Activated CD8-positive, alpha-beta memory T cell treated with anti-CD3 and anti-CD28 coated beads, Interleukin-2, amount 10 ng/mL, durations not matched to agents 7 days and 5 days (primary cell): ENCODE measurements around the gene CRMP1. TPM values are rescaled to one million over a fixed set of nuclear protein-coding genes. Genes with fewer than 3 reads are reported as not detected.

Experiments
- ATAC-seq: fragments of 150-1000 bp; cut with Tn5 transposase; one replicate; pipeline ENCODE4 v1.10.0; 2021; ENCODE audit warnings: moderate library complexity
- CTCF ChIA-PET: fragments of 350-600 bp; sonication (Branson Sonifier 250); formaldehyde crosslinking; loops from one replicate; lab custom pipeline; 2021; ENCODE audit warnings: antibody characterized with exemption; lab: Charles Lee
- DNase-seq: peaks from one replicate; pipeline ENCODE4 v3.0.0-alpha.2; 2020
- H3K27ac Mint-ChIP-seq: one replicate; pipeline ENCODE4 v1.8.0; 2021; ENCODE audit warnings: mild to moderate bottlenecking, mixed read lengths
- H3K27me3 Mint-ChIP-seq: one replicate; pipeline ENCODE4 v1.8.0; 2021; ENCODE audit warnings: mixed read lengths
- H3K36me3 Mint-ChIP-seq: one replicate; pipeline ENCODE4 v1.8.0; 2021; ENCODE audit warnings: mild to moderate bottlenecking, mixed read lengths
- H3K4me1 Mint-ChIP-seq: one replicate; pipeline ENCODE4 v1.8.0; 2021; ENCODE audit warnings: mixed read lengths
- H3K4me3 Mint-ChIP-seq: one replicate; pipeline ENCODE4 v1.8.0; 2021; ENCODE audit warnings: mild to moderate bottlenecking, moderate library complexity, mixed read lengths
- H3K9me3 Mint-ChIP-seq: one replicate; pipeline ENCODE4 v1.8.0; 2022; ENCODE audit warnings: low read depth, mixed read lengths
- total RNA-seq, 2 experiments: library from RNA; stranded (reverse); gene quantifications; one replicate each; pipeline ENCODE4 v1.2.3, GENCODE V29; 2021

CRMP1 gene
- total RNA-seq, 2 experiments from 2014 or later: 0.16 to 0.20 TPM

DNA sequence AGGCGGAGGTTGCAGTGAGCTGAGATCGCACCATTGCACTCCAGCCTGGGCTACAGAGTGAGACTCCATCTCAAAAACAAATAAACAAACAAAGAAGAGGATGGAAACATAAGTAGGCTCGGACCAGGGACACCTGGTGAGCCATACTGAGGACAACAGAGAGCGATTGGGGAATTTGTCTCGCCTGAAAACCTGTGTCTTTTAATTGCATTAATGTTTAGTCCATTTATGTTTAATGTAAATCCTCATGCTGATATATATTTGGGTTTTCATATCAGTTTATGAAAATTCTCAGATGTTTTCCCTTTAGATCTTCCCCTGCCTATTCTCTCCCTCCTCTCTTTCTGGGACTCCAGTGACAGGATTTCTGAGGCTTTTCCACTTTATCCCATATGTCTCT, 97.3 kb downstream of the CRMP1 start:
- DNase-seq (no peak), ATAC-seq (no peak)
- CTCF ChIA-PET: interaction anchor here (1.5 kb wide), 1 partner anchor 17 kb away, joined by 4 read pairs; no protein-coding TSS in a partner anchor
- Mint-ChIP-seq H3K27me3 (no peaks in the 10 kb centered on the region), H3K9me3 (no peaks in the 10 kb centered on the region), H3K4me3 (no peak overlapping the region), H3K27ac (no peak overlapping the region), H3K36me3 (no peaks in the 10 kb centered on the region), H3K4me1 (no peaks in the 10 kb centered on the region)

DNA sequence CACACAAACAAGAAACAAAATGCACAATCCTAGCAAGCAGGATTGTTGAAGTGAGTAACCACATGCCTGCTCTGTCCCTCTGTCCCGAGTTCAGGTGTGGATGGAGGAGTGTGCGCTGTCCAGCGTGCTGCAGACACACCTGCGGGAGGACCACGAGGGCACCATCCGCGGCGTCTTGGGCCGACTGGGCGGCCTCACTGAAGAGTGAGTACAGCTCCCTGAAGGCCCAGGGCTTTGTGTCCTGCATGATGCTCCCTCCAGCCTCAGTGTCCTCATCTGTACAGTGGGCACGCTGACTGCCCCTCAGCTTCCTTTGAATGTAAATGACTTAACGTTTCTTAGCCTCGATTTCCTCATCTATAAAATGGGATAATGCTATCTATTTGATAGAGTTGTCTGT, 99.4 kb downstream of the CRMP1 start:
- Mint-ChIP-seq H3K9me3 (no peaks in the 10 kb centered on the region), H3K27ac (no peak overlapping the region), H3K27me3 (no peaks in the 10 kb centered on the region), H3K4me1 (no peaks in the 10 kb centered on the region), H3K36me3 (no peaks in the 10 kb centered on the region), H3K4me3 (no peak overlapping the region)
- DNase-seq (no peak), ATAC-seq (no peak)
- CTCF ChIA-PET: no interaction called here

- Mint-ChIP-seq H3K27ac (no peak overlapping the region), H3K9me3 (no peaks in the 10 kb centered on the region), H3K4me1 (no peaks in the 10 kb centered on the region), H3K4me3 (no peak overlapping the region), H3K27me3 (no peaks in the 10 kb centered on the region), H3K36me3 (no peaks in the 10 kb centered on the region)
- CTCF ChIA-PET: no interaction called here
- DNase-seq (no peak), ATAC-seq (no peak)
These were observed 101.2 kb downstream of the CRMP1 start for GRCh38 chr4:5791654-5792053.

- no peaks in the 10 kb centered on the region for H3K27me3 Mint-ChIP-seq
- H3K27ac Mint-ChIP-seq: no peak overlapping the region
- H3K4me3 Mint-ChIP-seq: no peak overlapping the region
- H3K4me1 Mint-ChIP-seq: no peaks in the 10 kb centered on the region
- no peaks in the 10 kb centered on the region for H3K9me3 Mint-ChIP-seq
- ATAC-seq (no peak), DNase-seq (no peak)
- CTCF ChIA-PET: no interaction called here
- H3K36me3 Mint-ChIP-seq: no peaks in the 10 kb centered on the region
These were observed 102.4 kb downstream of the CRMP1 start for GRCh38 chr4:5790546-5790857.

DNA sequence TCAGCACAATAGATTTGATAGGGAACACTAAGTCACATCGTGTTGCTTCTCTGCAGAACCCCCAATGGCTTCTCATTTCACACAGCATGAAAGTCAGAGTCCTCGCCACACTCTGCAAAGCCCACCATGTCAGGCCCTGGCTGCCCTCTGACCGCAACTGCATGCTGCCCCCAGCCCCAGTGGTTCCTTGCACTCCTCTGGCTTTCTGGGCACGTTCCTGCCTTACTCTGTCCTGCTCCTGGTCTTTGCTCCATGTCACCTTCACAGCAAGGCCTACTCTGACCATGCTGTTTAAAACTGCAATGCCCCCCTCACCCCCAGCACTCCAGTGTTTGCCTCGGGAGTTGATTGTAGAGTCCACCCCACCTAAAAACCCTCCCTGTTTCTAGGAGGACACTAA, 103.7 kb downstream of the CRMP1 start:
- H3K36me3 Mint-ChIP-seq: no peaks in the 10 kb centered on the region
- no peak overlapping the region for H3K4me3 Mint-ChIP-seq
- CTCF ChIA-PET: no interaction called here
- no peaks in the 10 kb centered on the region for H3K27me3 Mint-ChIP-seq
- no peaks in the 10 kb centered on the region for H3K4me1 Mint-ChIP-seq
- no peak for ATAC-seq
- no peak for DNase-seq
- no peak overlapping the region for H3K27ac Mint-ChIP-seq
- H3K9me3 Mint-ChIP-seq: no peaks in the 10 kb centered on the region

GRCh38 chr4:5788144-5788543, 104.7 kb downstream of the CRMP1 start:
- no peaks in the 10 kb centered on the region for H3K36me3 Mint-ChIP-seq
- no peak overlapping the region for H3K27ac Mint-ChIP-seq
- no peaks in the 10 kb centered on the region for H3K9me3 Mint-ChIP-seq
- ATAC-seq: no peak
- H3K27me3 Mint-ChIP-seq: no peaks in the 10 kb centered on the region
- CTCF ChIA-PET: no interaction called here
- H3K4me1 Mint-ChIP-seq: no peaks in the 10 kb centered on the region
- no peak for DNase-seq
- H3K4me3 Mint-ChIP-seq: no peak overlapping the region

- no peak for DNase-seq
- no peaks in the 10 kb centered on the region for H3K27me3 Mint-ChIP-seq
- no peaks in the 10 kb centered on the region for H3K4me1 Mint-ChIP-seq
- CTCF ChIA-PET: no interaction called here
- no peak overlapping the region for H3K4me3 Mint-ChIP-seq
- H3K9me3 Mint-ChIP-seq: no peaks in the 10 kb centered on the region
- H3K27ac Mint-ChIP-seq: no peak overlapping the region
- no peaks in the 10 kb centered on the region for H3K36me3 Mint-ChIP-seq
- no peak for ATAC-seq
These were observed 105.6 kb downstream of the CRMP1 start for GRCh38 chr4:5787311-5787710.

GRCh38 chr4:5785806-5786680, 106.8 kb downstream of the CRMP1 start:
- H3K36me3 Mint-ChIP-seq: no peaks in the 10 kb centered on the region
- H3K9me3 Mint-ChIP-seq: no peaks in the 10 kb centered on the region
- no peak overlapping the region for H3K4me3 Mint-ChIP-seq
- no peaks in the 10 kb centered on the region for H3K4me1 Mint-ChIP-seq
- H3K27me3 Mint-ChIP-seq: no peaks in the 10 kb centered on the region
- ATAC-seq: no peak
- peak; percentile 16 for DNase-seq
- H3K27ac Mint-ChIP-seq: no peak overlapping the region
- CTCF ChIA-PET: no interaction called here

DNA sequence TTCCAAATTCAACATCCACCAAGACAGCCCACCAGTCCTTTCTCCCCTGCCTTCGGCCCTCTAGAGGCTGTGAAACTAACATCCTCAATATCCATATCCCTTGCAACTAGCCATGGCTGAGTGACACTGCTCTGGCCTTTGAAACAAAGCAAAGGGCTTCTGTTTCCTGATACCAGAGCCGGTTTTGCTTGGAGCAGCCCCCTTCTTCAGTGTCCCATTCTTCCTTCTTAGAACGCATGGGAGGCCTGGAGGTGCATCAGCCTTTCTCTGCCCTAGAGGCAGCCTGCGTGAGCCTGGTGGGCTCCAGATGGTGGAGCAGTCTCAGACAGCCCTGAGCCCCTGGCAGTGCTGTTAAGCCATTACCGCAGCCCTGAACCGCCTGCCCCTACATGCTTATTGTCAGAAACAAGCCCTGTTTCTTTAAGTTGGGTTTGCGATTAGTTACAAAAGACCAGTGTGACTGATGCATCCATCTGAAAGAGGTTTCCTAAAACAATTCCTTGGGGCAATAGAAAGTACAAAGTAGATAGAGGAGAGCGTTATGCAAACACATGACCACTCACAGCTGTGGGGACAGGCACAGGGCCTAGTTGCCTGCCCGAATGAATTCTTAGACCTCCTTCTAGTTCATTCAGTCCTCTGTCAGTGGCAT, 107.8 kb downstream of the CRMP1 start:
- ATAC-seq: no peak

GRCh38 chr4:5784021-5784420, 108.9 kb downstream of the CRMP1 start:
- Mint-ChIP-seq H3K4me3 (no peak overlapping the region), H3K9me3 (no peaks in the 10 kb centered on the region), H3K27me3 (no peaks in the 10 kb centered on the region), H3K27ac (no peak overlapping the region), H3K36me3 (no peaks in the 10 kb centered on the region), H3K4me1 (no peaks in the 10 kb centered on the region)
- DNase-seq (peak; percentile 3), ATAC-seq (no peak)
- CTCF ChIA-PET: no interaction called here

More for the DNA sequence above, 107.8 kb downstream of the CRMP1 start:
- H3K27me3 Mint-ChIP-seq: no peaks in the 10 kb centered on the region
- H3K27ac Mint-ChIP-seq: no peak overlapping the region
- H3K4me3 Mint-ChIP-seq: no peak overlapping the region
- CTCF ChIA-PET: no interaction called here
- no peaks in the 10 kb centered on the region for H3K4me1 Mint-ChIP-seq
- no peaks in the 10 kb centered on the region for H3K36me3 Mint-ChIP-seq
- no peak for DNase-seq
- no peaks in the 10 kb centered on the region for H3K9me3 Mint-ChIP-seq

- no peaks in the 10 kb centered on the region for H3K36me3 Mint-ChIP-seq
- no peak overlapping the region for H3K27ac Mint-ChIP-seq
- no peaks in the 10 kb centered on the region for H3K4me1 Mint-ChIP-seq
- ATAC-seq (no peak), DNase-seq (peak; percentile 31)
- no peaks in the 10 kb centered on the region for H3K27me3 Mint-ChIP-seq
- CTCF ChIA-PET: no interaction called here
- no peaks in the 10 kb centered on the region for H3K9me3 Mint-ChIP-seq
- no peak overlapping the region for H3K4me3 Mint-ChIP-seq
These were observed 109.4 kb downstream of the CRMP1 start for GRCh38 chr4:5783486-5783885.

- Mint-ChIP-seq H3K27me3 (no peaks in the 10 kb centered on the region), H3K36me3 (no peaks in the 10 kb centered on the region), H3K4me1 (no peaks in the 10 kb centered on the region), H3K27ac (no peak overlapping the region), H3K9me3 (no peaks in the 10 kb centered on the region), H3K4me3 (no peak overlapping the region)
- DNase-seq: no peak
- ATAC-seq: no peak
- CTCF ChIA-PET: no interaction called here
These were observed 109.9 kb downstream of the CRMP1 start for GRCh38 chr4:5782829-5783476.

DNA sequence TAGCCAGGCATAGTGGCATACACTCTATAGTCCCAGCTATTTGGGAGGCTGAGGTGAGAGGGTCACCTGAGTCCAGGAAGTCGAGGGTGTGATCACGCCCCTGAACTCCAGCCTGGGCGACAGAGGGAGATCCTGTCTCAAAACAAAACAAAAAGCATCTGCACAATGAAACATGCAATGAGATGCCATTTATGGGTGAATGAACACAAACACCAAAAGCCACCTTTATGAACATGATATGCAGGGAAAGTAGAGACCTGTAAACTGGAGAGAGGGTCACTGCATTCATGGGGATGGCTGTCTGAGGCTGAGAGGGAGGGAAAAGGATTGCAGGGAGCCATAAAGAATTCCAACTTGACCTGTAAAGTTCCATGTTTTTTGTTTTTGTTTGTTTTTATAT, 111.2 kb downstream of the CRMP1 start:
- CTCF ChIA-PET: no interaction called here
- Mint-ChIP-seq H3K4me1 (no peaks in the 10 kb centered on the region), H3K4me3 (no peak overlapping the region), H3K27ac (no peak overlapping the region), H3K9me3 (no peaks in the 10 kb centered on the region), H3K36me3 (no peaks in the 10 kb centered on the region), H3K27me3 (no peaks in the 10 kb centered on the region)
- ATAC-seq: no peak
- DNase-seq: peak; percentile 7
